Sigmoid colon (tissue), 4 donors: Measurements from ENCODE around the gene CCDC157.

ENCODE experiments used
- CTCF ChIP-seq, 4 experiments: fragments of 450-650 bp in 3 of 4; fragments of 200-600 bp in 1 of 4; IDR thresholded peaks; one replicate each; pipeline ENCODE4 v1.5.1; 2016 to 2019; ENCODE audit warnings: antibody characterized with exemption in 4 of 4, mild to moderate bottlenecking in 3 of 4, moderate library complexity in 2 of 4
- EP300 ChIP-seq, 4 donors: sonication (generic); formaldehyde crosslinking; IDR thresholded peaks; one replicate each; pipeline ENCODE4 v1.6.1; 2017; ENCODE audit warnings: antibody characterized with exemption in 4 of 4

GRCh38 chr22:30362651-30363281 lies 6.0 kb downstream of the CCDC157 start:
- TF ChIP-seq CTCF (IDR thresholded peaks at IDR 0.05) (no peak), EP300 (IDR thresholded peaks at IDR 0.05) (no peak)
